NOMO-1 treated with DMSO at 0.1 percent for 48 hours (cell line): Measurements from ENCODE around the gene MTERF4.

Source experiments
- DNase-seq: peaks from one replicate; lab custom pipeline; 2025; ENCODE audit not compliant: unreplicated experiment; lab: John Stamatoyannopoulos, UW

Gene MTERF4

GRCh38 chr2:241102239-241102803, at the start of gene MTERF4:
TSS of gene MTERF4 (minus strand) at chr2:241102287. CDS start at chr2:241102273, 14 bp downstream.
- DNase-seq = peak; percentile 77

GRCh38 chr2:241150660-241151530, 48.8 kb upstream of the MTERF4 start:
- DNase-seq = no peak

- DNase-seq = peak; percentile 94
Observed at GRCh38 chr2:241149925-241150659, 48.0 kb upstream of the MTERF4 start, which contains the start of gene PPP1R7. TSS of gene PPP1R7 (plus strand) at chr2:241150467. CDS start at chr2:241150496, 29 bp downstream.

GRCh38 chr2:241149675-241149924, 47.5 kb upstream of the MTERF4 start:
- no peak for DNase-seq

- DNase-seq = peak; percentile 97
Observed at GRCh38 chr2:241148891-241149674, 47.0 kb upstream of the MTERF4 start, which contains the start of gene PASK. TSS of gene PASK (minus strand) at chr2:241149472. CDS start at chr2:241143032, 6,440 bp downstream.

DNA sequence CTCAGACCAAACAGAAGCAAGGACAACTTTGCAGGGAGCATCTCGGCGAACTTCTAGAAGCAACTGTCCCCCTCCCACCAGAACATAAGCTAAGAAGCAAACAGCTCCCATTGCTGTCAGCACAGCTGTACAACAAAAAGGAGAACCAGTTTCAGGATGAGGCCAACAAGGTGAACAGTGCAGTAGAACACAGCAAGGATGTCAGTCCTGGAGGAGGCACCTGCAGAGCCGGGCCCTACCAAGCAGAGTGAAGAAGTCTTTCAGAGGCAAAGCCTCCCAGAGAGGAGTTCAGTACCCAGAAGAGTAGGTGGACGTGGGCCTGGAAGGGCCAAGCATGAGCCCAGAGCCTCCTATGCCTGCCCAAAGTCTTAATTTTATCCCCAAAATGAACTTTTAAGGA, 46.2 kb upstream of the MTERF4 start:
- DNase-seq = no peak

- no peak for DNase-seq
Observed at GRCh38 chr2:241147336-241147735, 45.2 kb upstream of the MTERF4 start.

- DNase-seq = no peak
Observed at GRCh38 chr2:241146286-241146685, 44.2 kb upstream of the MTERF4 start.

- no peak for DNase-seq
Observed at GRCh38 chr2:241142593-241142992, 40.5 kb upstream of the MTERF4 start.

- DNase-seq = no peak
Observed at GRCh38 chr2:241142063-241142462, 40.0 kb upstream of the MTERF4 start.

GRCh38 chr2:241141214-241141770, 39.2 kb upstream of the MTERF4 start:
- DNase-seq = no peak

DNA sequence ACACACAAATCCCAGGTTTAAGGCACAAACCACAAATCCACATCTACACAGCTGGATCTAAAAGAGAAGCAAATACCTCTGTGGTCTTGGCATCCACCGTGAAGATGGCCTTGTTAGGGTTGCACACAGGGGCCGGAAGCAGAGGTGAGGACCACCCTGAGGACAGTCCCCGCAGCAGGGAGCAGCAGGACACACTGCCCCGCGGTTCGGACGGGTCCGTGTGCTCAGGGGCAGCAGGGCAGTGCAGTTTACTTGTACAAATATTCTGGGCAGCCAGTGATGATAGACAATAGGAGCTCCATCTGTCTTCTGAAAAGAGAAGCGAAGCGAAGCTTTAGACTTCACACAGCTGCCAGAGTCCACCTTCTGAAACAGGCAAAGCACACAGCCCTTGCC, 38.4 kb upstream of the MTERF4 start:
- no peak for DNase-seq

DNA sequence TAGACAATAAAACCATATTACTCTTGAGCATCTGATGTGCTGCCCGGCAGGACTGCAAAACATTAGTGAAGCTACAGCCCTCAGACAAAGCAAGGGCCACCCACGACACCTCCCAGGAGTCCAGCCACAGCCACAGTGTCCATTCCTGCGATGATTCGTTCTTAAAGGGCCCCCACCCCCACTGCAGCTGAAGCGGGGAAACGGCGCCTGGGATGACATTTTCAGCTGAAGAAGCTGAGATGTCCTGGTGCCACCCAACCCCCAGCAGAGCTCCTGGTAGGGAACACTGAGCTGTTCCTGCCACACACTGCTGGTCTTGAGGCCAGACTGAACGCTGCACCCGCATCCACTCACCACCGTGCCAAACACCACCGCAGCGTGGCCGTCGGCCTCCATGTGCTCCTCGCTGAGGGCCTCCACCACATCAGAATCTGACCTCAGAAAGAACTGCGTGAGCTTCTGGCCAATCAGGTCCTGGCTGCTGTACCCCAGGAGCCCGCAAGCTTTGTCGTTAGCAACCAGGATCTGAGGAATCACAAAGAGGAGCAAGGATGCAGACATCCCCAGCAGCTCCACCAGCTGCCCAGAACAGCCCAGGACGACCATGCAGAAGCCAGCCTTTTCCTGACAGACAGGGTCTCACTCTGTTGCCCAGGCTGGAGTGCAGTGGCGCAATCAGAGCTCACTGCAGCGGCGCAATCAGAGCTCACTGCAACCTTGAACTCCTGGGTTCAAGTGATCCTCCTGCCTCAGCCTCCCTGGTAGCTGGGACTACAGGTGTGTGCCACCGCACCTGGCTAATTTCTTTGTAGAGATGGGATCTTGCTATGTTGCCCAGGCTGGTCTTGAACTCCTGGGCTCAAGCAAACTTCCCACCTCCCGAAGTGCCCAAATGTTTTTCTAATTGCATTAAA, 37.7 kb upstream of the MTERF4 start:
- no peak for DNase-seq

GRCh38 chr2:241138471-241138870, 36.4 kb upstream of the MTERF4 start:
- no peak for DNase-seq

DNA sequence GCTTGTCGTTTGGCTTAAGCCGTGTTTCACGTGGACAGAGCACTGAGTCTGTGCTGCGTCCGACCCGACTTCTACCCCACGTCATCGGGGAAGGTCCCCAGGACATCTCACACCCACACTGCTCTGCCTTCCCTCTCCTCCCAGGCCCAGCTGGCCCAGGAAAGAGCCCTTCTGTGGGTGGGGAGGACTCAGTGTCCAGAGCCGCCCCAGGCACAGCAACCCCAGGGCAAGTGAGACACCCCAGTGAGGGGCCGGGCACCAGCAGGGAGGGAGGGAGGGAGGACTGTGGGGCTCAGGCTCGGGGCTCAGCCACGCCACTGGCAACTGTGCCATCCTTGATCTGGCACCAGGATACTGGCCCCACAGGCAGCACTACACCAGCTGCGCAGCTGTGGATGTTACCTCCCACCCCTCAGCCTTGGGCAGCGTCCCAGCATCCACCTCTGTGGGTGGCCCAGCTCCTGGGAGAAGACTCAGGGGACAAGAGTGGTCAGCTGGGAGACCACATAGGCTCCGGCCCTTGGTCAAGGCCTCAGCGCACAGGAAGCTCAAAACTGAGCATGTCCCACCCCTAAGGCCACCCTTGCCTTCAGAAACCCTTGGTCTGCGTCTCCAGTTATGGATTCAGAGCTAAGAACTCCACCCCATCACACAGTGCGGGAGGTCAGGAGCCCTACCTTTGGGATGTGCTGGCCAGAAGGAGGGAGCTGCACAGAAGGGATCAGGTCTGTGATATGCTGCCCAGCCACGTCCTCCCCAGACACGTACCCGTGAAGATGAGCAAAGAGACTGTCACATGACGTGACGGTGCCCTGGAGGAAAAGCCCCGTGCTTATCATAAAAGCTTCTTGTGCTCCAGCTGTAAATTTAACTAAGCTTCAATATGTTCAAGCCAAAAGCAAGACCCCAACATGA, 35.4 kb upstream of the MTERF4 start:
- no peak for DNase-seq

- DNase-seq = no peak
Observed at GRCh38 chr2:241136661-241137260, 34.7 kb upstream of the MTERF4 start.

- no peak for DNase-seq
Observed at GRCh38 chr2:241136191-241136590, 34.1 kb upstream of the MTERF4 start.

- no peak for DNase-seq
Observed at GRCh38 chr2:241135737-241136136, 33.6 kb upstream of the MTERF4 start.
